HEK293 (cell line): ENCODE measurements around the gene DNAJC4.

Experiments
- CTCF ChIA-PET: fragments of 350-600 bp; formaldehyde crosslinking; extraction: SDS; loops from one replicate; lab custom pipeline; 2021; ENCODE audit warnings: antibody characterized with exemption; lab: Yijun Ruan, JAX
- POLR2A ChIA-PET: fragments of 300-600 bp; formaldehyde crosslinking; extraction: SDS; loops from one replicate; lab custom pipeline; 2020; ENCODE audit warnings: antibody characterized with exemption, inconsistent platforms; lab: Yijun Ruan, JAX
- H3K27ac ChIP-seq: fragments of 200-500 bp; sonication (Bioruptor generic); 2 replicates; pipeline ENCODE4 v1.5.1; 2014; ENCODE audit warnings: low read depth, low read length, control low read depth, inconsistent platforms; ENCODE audit errors: extremely low read depth
- H3K36me3 ChIP-seq, 2 experiments: fragments of 200-500 bp in 1 of 2; sonication (Bioruptor generic) in 1 of 2; 1 replicate in 1 of 2; 2 replicates in 1 of 2; pipeline ENCODE4 v1.5.1; 2014 to 2017; ENCODE audit warnings: inconsistent platforms in 2 of 2, low read length in 2 of 2; ENCODE audit not compliant: control insufficient read depth in 2 of 2, insufficient read depth in 1 of 2
- H3K4me1 ChIP-seq: fragments of 200-500 bp; sonication (Bioruptor generic); 2 replicates; pipeline ENCODE4 v1.5.1; 2014; ENCODE audit warnings: mild to moderate bottlenecking, low read length, inconsistent platforms; ENCODE audit not compliant: control insufficient read depth, insufficient read depth
- H3K4me3 ChIP-seq: 2 replicates; pipeline ENCODE4 v1.5.1; 2011; ENCODE audit warnings: low read depth, mild to moderate bottlenecking, control low read depth, low read length, moderate library complexity
- H3K9me3 ChIP-seq: fragments of 200-500 bp; sonication (Bioruptor generic); 2 replicates; pipeline ENCODE4 v1.5.1; 2014; ENCODE audit warnings: low read depth, low read length, inconsistent platforms; ENCODE audit not compliant: control insufficient read depth, insufficient read depth
- CTCF ChIP-seq: fragments of 450-650 bp; formaldehyde crosslinking; IDR thresholded peaks from 2 replicates; pipeline ENCODE4 v1.5.1; 2016; ENCODE audit warnings: missing biosample characterization, missing genetic modification characterization
- KLF9 ChIP-seq: fragments of 450-650 bp; formaldehyde crosslinking; IDR thresholded peaks from 2 replicates; pipeline ENCODE4 v1.5.1; 2016; ENCODE audit warnings: missing biosample characterization, missing genetic modification characterization, low read depth
- SCRT2 ChIP-seq: fragments of 450-650 bp; formaldehyde crosslinking; IDR thresholded peaks from 2 replicates; pipeline ENCODE4 v1.5.1; 2016; ENCODE audit warnings: missing biosample characterization, missing genetic modification characterization
- WT1 ChIP-seq: fragments of 450-650 bp; formaldehyde crosslinking; IDR thresholded peaks from 2 replicates; pipeline ENCODE4 v1.5.1; 2016; ENCODE audit warnings: missing biosample characterization, missing genetic modification characterization
- ZNF510 ChIP-seq: fragments of 450-650 bp; formaldehyde crosslinking; IDR thresholded peaks from 2 replicates; pipeline ENCODE4 v1.5.1; 2018; ENCODE audit warnings: mild to moderate bottlenecking, missing genetic modification characterization, missing biosample characterization; ENCODE audit not compliant: insufficient replicate concordance
- ZNF596 ChIP-seq: fragments of 450-650 bp; IDR thresholded peaks from 2 replicates; pipeline ENCODE4 v1.5.0; 2018; ENCODE audit warnings: missing biosample characterization, mild to moderate bottlenecking, missing genetic modification characterization, moderate library complexity
- ZNF600 ChIP-seq: fragments of 450-650 bp; formaldehyde crosslinking; IDR thresholded peaks from 2 replicates; pipeline ENCODE4 v1.5.1; 2016; ENCODE audit warnings: missing biosample characterization, missing genetic modification characterization
- ZNF670 ChIP-seq: fragments of 450-650 bp; formaldehyde crosslinking; IDR thresholded peaks from 2 replicates; pipeline ENCODE4 v1.5.1; 2016; ENCODE audit warnings: missing biosample characterization, missing genetic modification characterization, low read depth
- ZSCAN30 ChIP-seq: fragments of 450-650 bp; IDR thresholded peaks from 2 replicates; pipeline ENCODE4 v1.5.1; 2018; ENCODE audit warnings: missing biosample characterization, mild to moderate bottlenecking, missing genetic modification characterization, moderate library complexity
- TF ChIP-seq, protein P1 (sequence below): fragments of 450-650 bp; formaldehyde crosslinking; IDR thresholded peaks from 2 replicates; pipeline ENCODE4 v1.5.1; 2017; ENCODE audit warnings: missing biosample characterization, mild to moderate bottlenecking, missing genetic modification characterization, moderate library complexity
- TF ChIP-seq, protein P2 (sequence below): fragments of 450-650 bp; formaldehyde crosslinking; IDR thresholded peaks from 2 replicates; pipeline ENCODE4 v1.5.1; 2016; ENCODE audit warnings: missing biosample characterization, missing genetic modification characterization

Gene DNAJC4

DNA sequence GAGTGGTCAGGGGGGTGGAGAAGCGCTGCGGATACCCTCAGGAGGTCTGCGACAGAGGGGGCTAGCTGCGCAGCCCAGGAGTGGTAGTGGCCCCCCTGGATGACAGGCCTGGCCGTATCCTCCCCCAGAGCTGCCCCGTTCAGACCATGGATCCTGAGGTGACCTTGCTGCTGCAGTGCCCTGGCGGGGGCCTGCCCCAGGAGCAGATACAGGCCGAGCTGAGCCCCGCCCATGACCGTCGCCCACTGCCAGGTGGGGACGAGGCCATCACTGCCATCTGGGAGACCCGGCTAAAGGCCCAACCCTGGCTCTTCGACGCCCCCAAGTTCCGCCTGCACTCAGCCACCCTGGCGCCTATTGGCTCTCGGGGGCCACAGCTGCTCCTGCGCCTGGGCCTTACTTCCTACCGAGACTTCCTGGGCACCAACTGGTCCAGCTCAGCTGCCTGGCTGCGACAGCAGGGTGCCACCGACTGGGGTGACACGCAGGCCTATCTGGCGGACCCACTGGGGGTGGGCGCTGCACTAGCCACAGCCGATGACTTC, 3.8 kb upstream of the DNAJC4 start (continued):
- no peak; the same call in 1 of the 2 replicates for TF ChIP-seq CTCF (tag by site-specific recombination)
- no peak for TF ChIP-seq WT1 (tag by site-specific recombination)

DNA sequence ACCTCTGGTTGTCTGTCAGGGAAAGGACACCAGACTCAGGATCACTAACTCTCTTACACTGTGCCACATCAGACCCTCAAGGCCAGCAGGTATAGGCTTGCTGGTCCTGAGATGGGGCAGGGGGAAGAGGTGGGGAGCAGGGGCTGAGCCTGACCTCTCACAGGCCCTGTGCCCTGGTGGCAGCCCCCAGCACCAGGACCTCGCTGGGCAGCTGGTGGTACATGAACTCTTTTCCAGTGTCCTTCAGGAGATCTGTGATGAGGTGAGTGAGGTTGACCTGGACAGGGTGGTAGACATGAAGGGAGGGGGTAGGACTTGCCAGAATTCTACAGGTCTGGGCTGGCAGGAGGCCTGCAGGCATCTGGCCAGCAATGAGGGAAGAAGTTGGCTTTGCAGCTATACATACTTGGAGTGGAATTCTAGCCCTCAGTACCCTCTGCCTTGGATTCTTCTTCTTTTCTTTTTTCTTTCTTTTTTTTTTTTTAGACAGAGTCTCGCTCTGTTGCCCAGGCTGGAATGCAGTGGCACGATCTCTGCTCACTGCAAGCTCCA, 2.9 kb upstream of the DNAJC4 start:
- H3K9me3 ChIP-seq = no peaks in the 10 kb centered on the region
- peaks cover 3% of the 10 kb centered on the region; the same call in 1 of the 2 replicates for H3K4me1 ChIP-seq
- POLR2A ChIA-PET = interaction anchor here (1.0 to 3.5 kb wide), 4 partner anchors 14 to 44 kb away, joined by 5 to 29 read pairs (median 9); partner anchors contain the start of genes FKBP2 and STIP1
- TF ChIP-seq ZSCAN30 (tag by site-specific recombination) (no peak), SCRT2 (tag by site-specific recombination) (peak; percentile 72)
- TF ChIP-seq, all 188 proteins: peak for 1
- CTCF ChIA-PET = interaction anchor here (0.6 to 1.2 kb wide), 2 partner anchors 50 to 390 kb away, joined by 3 read pairs; no protein-coding TSS in a partner anchor
- Histone ChIP-seq H3K27ac (no peak overlapping the region), H3K4me3 (no peak overlapping the region), H3K36me3 (peaks cover 0 to 17% of the 10 kb centered on the region in 2 experiments; a peak in 1 of 3 replicates)

DNA sequence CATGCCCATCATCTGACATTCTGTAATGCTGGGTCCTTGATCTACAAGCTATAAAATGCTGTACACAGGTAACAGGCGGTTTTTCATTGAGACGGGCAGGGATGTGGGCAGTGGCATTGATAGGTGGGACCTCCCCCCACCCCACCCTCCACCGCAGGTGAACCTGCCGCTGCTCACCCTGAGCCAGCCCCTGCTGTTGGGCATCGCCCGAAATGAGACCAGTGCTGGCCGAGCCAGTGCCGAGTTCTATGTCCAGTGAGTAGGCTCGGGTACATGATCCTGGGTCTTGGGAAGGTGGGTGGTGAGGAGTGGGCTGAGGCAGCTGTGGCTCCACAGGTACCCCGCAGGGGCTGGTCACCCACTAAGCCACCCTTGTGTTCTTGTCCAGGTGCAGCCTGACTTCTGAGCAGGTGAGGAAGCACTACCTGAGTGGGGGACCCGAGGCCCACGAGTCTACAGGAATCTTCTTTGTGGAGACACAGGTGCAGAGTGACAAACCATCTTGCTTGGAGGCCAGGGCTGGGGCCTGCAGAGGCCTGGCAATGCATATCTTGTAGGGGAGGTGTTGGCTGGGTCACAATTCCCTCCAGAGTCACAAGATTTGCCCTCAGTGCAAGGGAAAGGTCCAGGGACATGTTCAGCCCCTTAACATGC, 1.1 kb upstream of the DNAJC4 start:
- no peak overlapping the region for H3K4me3 ChIP-seq
- H3K27ac ChIP-seq = no peak overlapping the region
- no peak for TF ChIP-seq ZNF510 (tag by site-specific recombination)
- TF ChIP-seq ZNF600 (tag by site-specific recombination) = no peak
- no peak for TF ChIP-seq ZNF670
- TF ChIP-seq, protein P1, sequence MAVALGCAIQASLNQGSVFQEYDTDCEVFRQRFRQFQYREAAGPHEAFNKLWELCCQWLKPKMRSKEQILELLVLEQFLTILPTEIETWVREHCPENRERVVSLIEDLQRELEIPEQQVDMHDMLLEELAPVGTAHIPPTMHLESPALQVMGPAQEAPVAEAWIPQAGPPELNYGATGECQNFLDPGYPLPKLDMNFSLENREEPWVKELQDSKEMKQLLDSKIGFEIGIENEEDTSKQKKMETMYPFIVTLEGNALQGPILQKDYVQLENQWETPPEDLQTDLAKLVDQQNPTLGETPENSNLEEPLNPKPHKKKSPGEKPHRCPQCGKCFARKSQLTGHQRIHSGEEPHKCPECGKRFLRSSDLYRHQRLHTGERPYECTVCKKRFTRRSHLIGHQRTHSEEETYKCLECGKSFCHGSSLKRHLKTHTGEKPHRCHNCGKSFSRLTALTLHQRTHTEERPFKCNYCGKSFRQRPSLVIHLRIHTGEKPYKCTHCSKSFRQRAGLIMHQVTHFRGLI = no peak
- no peak for TF ChIP-seq ZNF596 (tag by site-specific recombination)
- TF ChIP-seq SCRT2 (tag by site-specific recombination) = peak; percentile 34; the same call in 1 of the 2 replicates
- H3K36me3 ChIP-seq = peaks cover 0 to 5% of the 10 kb centered on the region in 2 experiments; a peak in 1 of 3 replicates
- ChIA-PET CTCF (interaction anchor here (0.6 to 1.7 kb wide), 3 partner anchors 25 to 228 kb away, joined by 3 to 5 read pairs (median 4); no protein-coding TSS in a partner anchor), POLR2A (interaction anchor here (0.8 to 3.5 kb wide), 2 partner anchors 12 to 44 kb away, joined by 3 to 29 read pairs; partner anchors contain the start of genes FKBP2 and STIP1)
- no peaks in the 10 kb centered on the region for H3K9me3 ChIP-seq
- H3K4me1 ChIP-seq = peaks cover 3% of the 10 kb centered on the region; the same call in 1 of the 2 replicates

- CTCF ChIA-PET = interaction anchor here (0.6 to 1.7 kb wide), 4 partner anchors 25 to 1525 kb away, joined by 3 to 5 read pairs (median 4); no protein-coding TSS in a partner anchor
- Histone ChIP-seq H3K4me3 (peak overlapping the region; percentile 34), H3K36me3 (no peaks in the 10 kb centered on the region), H3K27ac (peak overlapping the region; percentile 42; the same call in 1 of the 2 replicates), H3K9me3 (no peaks in the 10 kb centered on the region), H3K4me1 (peaks cover 3% of the 10 kb centered on the region; the same call in 1 of the 2 replicates)
- TF ChIP-seq KLF9 = no peak
- TF ChIP-seq, protein P2, sequence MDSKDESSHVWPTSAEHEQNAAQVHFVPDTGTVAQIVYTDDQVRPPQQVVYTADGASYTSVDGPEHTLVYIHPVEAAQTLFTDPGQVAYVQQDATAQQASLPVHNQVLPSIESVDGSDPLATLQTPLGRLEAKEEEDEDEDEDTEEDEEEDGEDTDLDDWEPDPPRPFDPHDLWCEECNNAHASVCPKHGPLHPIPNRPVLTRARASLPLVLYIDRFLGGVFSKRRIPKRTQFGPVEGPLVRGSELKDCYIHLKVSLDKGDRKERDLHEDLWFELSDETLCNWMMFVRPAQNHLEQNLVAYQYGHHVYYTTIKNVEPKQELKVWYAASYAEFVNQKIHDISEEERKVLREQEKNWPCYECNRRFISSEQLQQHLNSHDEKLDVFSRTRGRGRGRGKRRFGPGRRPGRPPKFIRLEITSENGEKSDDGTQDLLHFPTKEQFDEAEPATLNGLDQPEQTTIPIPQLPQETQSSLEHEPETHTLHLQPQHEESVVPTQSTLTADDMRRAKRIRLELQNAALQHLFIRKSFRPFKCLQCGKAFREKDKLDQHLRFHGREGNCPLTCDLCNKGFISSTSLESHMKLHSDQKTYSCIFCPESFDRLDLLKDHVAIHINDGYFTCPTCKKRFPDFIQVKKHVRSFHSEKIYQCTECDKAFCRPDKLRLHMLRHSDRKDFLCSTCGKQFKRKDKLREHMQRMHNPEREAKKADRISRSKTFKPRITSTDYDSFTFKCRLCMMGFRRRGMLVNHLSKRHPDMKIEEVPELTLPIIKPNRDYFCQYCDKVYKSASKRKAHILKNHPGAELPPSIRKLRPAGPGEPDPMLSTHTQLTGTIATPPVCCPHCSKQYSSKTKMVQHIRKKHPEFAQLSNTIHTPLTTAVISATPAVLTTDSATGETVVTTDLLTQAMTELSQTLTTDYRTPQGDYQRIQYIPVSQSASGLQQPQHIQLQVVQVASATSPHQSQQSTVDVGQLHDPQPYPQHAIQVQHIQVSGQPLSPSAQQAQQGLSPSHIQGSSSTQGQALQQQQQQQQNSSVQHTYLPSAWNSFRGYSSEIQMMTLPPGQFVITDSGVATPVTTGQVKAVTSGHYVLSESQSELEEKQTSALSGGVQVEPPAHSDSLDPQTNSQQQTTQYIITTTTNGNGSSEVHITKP = peak; percentile 91
- TF ChIP-seq, all 188 proteins: peak for 1
- POLR2A ChIA-PET = interaction anchor here (0.8 to 0.9 kb wide), 2 partner anchors 10 to 55 kb away, joined by 3 read pairs; partner anchors contain the start of gene BAD
These were observed 591 bp upstream of the DNAJC4 start for GRCh38 chr11:64229744-64230170.
